Hepatocyte (in vitro differentiated cells): ENCODE measurements around the gene SDC4. TPM values are rescaled to one million over a fixed set of nuclear protein-coding genes. Genes with fewer than 3 reads are reported as not detected.

ENCODE experiments used
- DNase-seq: peaks from one replicate; pipeline ENCODE4 v3.0.0-alpha.2; 2016; ENCODE audit warnings: low spot score
- H2AFZ ChIP-seq: fragments of 200-600 bp; sonication (generic); 2 replicates; pipeline ENCODE4 v1.6.0; 2016; ENCODE audit warnings: antibody characterized with exemption, mild to moderate bottlenecking
- H3K27ac ChIP-seq: fragments of 200-600 bp; sonication (generic); 2 replicates; pipeline ENCODE4 v1.5.1; 2016; ENCODE audit warnings: mild to moderate bottlenecking
- H3K27me3 ChIP-seq: fragments of 200-600 bp; sonication (generic); 2 replicates; pipeline ENCODE4 v1.6.1; 2016
- H3K36me3 ChIP-seq: fragments of 200-600 bp; sonication (generic); replicated peaks from 2 replicates; pipeline ENCODE4 v1.5.1; 2016; ENCODE audit warnings: low read depth; ENCODE audit not compliant: insufficient read depth
- H3K4me1 ChIP-seq: fragments of 200-600 bp; sonication (generic); 2 replicates; pipeline ENCODE4 v1.5.1; 2016; ENCODE audit warnings: mild to moderate bottlenecking, moderate library complexity; ENCODE audit not compliant: insufficient read depth
- H3K4me2 ChIP-seq: fragments of 200-600 bp; sonication (generic); 2 replicates; pipeline ENCODE4 v1.6.0; 2016
- H3K4me3 ChIP-seq: fragments of 200-600 bp; sonication (generic); 2 replicates; pipeline ENCODE4 v1.5.1; 2016; ENCODE audit warnings: mild to moderate bottlenecking
- H3K79me2 ChIP-seq: fragments of 200-600 bp; sonication (generic); 2 replicates; pipeline ENCODE4 v1.6.0; 2017; ENCODE audit warnings: mild to moderate bottlenecking
- H3K9me2 ChIP-seq: fragments of 200-600 bp; sonication (generic); replicated peaks from 2 replicates; pipeline ENCODE4 v1.6.0; 2017; ENCODE audit warnings: mild to moderate bottlenecking; ENCODE audit not compliant: insufficient read depth
- H3K9me3 ChIP-seq: fragments of 200-600 bp; sonication (generic); 2 replicates; pipeline ENCODE4 v1.5.1; 2016; ENCODE audit warnings: low read depth, mild to moderate bottlenecking
- H4K20me1 ChIP-seq: fragments of 200-600 bp; sonication (generic); 2 replicates; pipeline ENCODE4 v1.6.0; 2016; ENCODE audit warnings: mild to moderate bottlenecking; ENCODE audit not compliant: insufficient read depth, poor library complexity, severe bottlenecking
- CTCF ChIP-seq: fragments of 200-600 bp; sonication (generic); IDR thresholded peaks from 2 replicates; pipeline ENCODE4 v1.5.1; 2016; ENCODE audit warnings: antibody characterized with exemption, mild to moderate bottlenecking; ENCODE audit not compliant: poor library complexity
- EZH2 ChIP-seq: fragments of 200-600 bp; sonication (generic); IDR thresholded peaks from 2 replicates; pipeline ENCODE4 v1.6.1; 2016; ENCODE audit warnings: antibody characterized with exemption, mild to moderate bottlenecking, borderline replicate concordance
- EZH2phosphoT487 ChIP-seq: fragments of 200-600 bp; sonication (generic); IDR thresholded peaks from one replicate; pipeline ENCODE4 v1.6.1; 2018; ENCODE audit warnings: antibody characterized with exemption, mild to moderate bottlenecking, low read depth, moderate library complexity; ENCODE audit not compliant: unreplicated experiment, severe bottlenecking
- WGBS: methylation state at CpG from one replicate; pipeline ENCODE4 v1.1.6; 2016; ENCODE audit warnings: low lambda C conversion rate; ENCODE audit errors: missing lambda C conversion rate; 5-methylcytosine and 5-hydroxymethylcytosine counted together
- polyA plus RNA-seq: library from polyadenylated mRNA; unstranded; fragments of >200 nt; fragmentation: Nextera tagmentation; extraction: Ambion mirVana; gene quantifications from 2 replicates; pipeline ENCODE4 v1.2.1, GENCODE V29; 2016
- total RNA-seq: library from RNA; depleted of rRNA; stranded (reverse); fragments of >200 nt; gene quantifications from 2 replicates; pipeline ENCODE4 v1.2.3, GENCODE V29; 2014

Gene SDC4
- total and polyA plus RNA-seq, 2 experiments from 2014 or later: 178 to 191 TPM

- no peaks in the 10 kb centered on the region for H3K27me3 ChIP-seq
- H3K4me3 ChIP-seq: no peak overlapping the region
- H3K79me2 ChIP-seq: no peaks in the 10 kb centered on the region
- DNase-seq: no peak
- 39% methylated on average over 4 of the region's 4 CpGs for WGBS
- H3K36me3 ChIP-seq: no peaks in the 10 kb centered on the region
- H4K20me1 ChIP-seq: no peaks in the 10 kb centered on the region
- no peak overlapping the region for H2AFZ ChIP-seq
- no peaks in the 10 kb centered on the region for H3K9me3 ChIP-seq
- H3K9me2 ChIP-seq: no peaks in the 10 kb centered on the region
- TF ChIP-seq CTCF (peak; percentile 20), EZH2phosphoT487 (no peak)
- H3K4me2 ChIP-seq: no peak overlapping the region
- no peaks in the 10 kb centered on the region for H3K4me1 ChIP-seq
- H3K27ac ChIP-seq: no peak overlapping the region
Measured at GRCh38 chr20:45300961-45301360, 47.3 kb downstream of the SDC4 start.

GRCh38 chr20:45299786-45300185 is 48.4 kb downstream of the SDC4 start:
- DNase-seq: no peak
- Histone ChIP-seq H3K9me3 (no peaks in the 10 kb centered on the region), H3K36me3 (no peaks in the 10 kb centered on the region), H3K4me2 (no peak overlapping the region), H3K4me1 (no peaks in the 10 kb centered on the region), H3K79me2 (no peaks in the 10 kb centered on the region), H3K27me3 (no peaks in the 10 kb centered on the region), H3K9me2 (no peaks in the 10 kb centered on the region), H3K27ac (no peak overlapping the region), H4K20me1 (no peaks in the 10 kb centered on the region), H3K4me3 (no peak overlapping the region), H2AFZ (no peak overlapping the region)
- TF ChIP-seq EZH2phosphoT487 (no peak), EZH2 (no peak), CTCF (no peak)
- WGBS: 95% methylated on average over 6 of the region's 6 CpGs

- H3K4me2 ChIP-seq: no peak overlapping the region
- no peaks in the 10 kb centered on the region for H3K9me2 ChIP-seq
- H3K27ac ChIP-seq: no peak overlapping the region
- no peak overlapping the region for H2AFZ ChIP-seq
- H3K36me3 ChIP-seq: no peaks in the 10 kb centered on the region
- no peaks in the 10 kb centered on the region for H3K4me1 ChIP-seq
- no peaks in the 10 kb centered on the region for H3K9me3 ChIP-seq
- TF ChIP-seq EZH2 (no peak), CTCF (no peak), EZH2phosphoT487 (no peak)
- 96% methylated on average over 39 of the region's 52 CpGs for WGBS
- DNase-seq: no peak
- H3K79me2 ChIP-seq: no peaks in the 10 kb centered on the region
- no peaks in the 10 kb centered on the region for H4K20me1 ChIP-seq
- H3K4me3 ChIP-seq: no peak overlapping the region
- H3K27me3 ChIP-seq: peaks cover 4% of the 10 kb centered on the region
Measured at GRCh38 chr20:45297786-45298497, 50.3 kb downstream of the SDC4 start.
